Transverse colon (tissue), 4 donors: ENCODE results near the gene RNF130. TPM values are rescaled to one million over a fixed set of nuclear protein-coding genes. Genes with fewer than 3 reads are reported as not detected.

Source experiments
- DNase-seq: peaks from one replicate; pipeline ENCODE4 v3.0.0-alpha.2; 2019
- H3K27ac ChIP-seq, 4 donors: fragments of 200-600 bp; sonication (generic); 2 replicates each; pipeline ENCODE4 v1.5.1; 2016 to 2018; ENCODE audit warnings: inconsistent platforms in 4 of 4
- H3K27me3 ChIP-seq: fragments of 200-600 bp; sonication (generic); 2 replicates; pipeline ENCODE4 v1.5.1; 2017; ENCODE audit warnings: inconsistent platforms
- H3K36me3 ChIP-seq, 4 donors: fragments of 200-600 bp; sonication (generic); 2 replicates each; pipeline ENCODE4 v1.5.1; 2017 to 2019; ENCODE audit warnings: inconsistent platforms in 4 of 4
- H3K4me1 ChIP-seq, 4 donors: fragments of 200-600 bp; sonication (generic); 2 replicates each; pipeline ENCODE4 v1.5.1; 2017 to 2020; ENCODE audit warnings: inconsistent platforms in 4 of 4
- H3K4me3 ChIP-seq, 4 donors: fragments of 200-600 bp; sonication (generic); 1 replicate in 1 of 4; 2 replicates in 3 of 4; pipeline versions ENCODE4 v1.5.1 to v1.6.1; 2017 to 2019; ENCODE audit warnings: inconsistent platforms in 4 of 4
- H3K9me3 ChIP-seq, 2 donors: fragments of 200-600 bp; sonication (generic); 2 replicates each; pipeline ENCODE4 v1.5.1; 2017 to 2019; ENCODE audit warnings: inconsistent platforms in 2 of 2
- CTCF ChIP-seq, 5 experiments: fragments of 200-600 bp in 3 of 5; fragments of 450-650 bp in 2 of 5; sonication (generic) in 3 of 5; IDR thresholded peaks; 1 replicate in 2 of 5; 2 replicates in 3 of 5; pipeline ENCODE4 v1.5.1; 2016 to 2017; ENCODE audit warnings: antibody characterized with exemption in 5 of 5, inconsistent platforms in 3 of 5, mild to moderate bottlenecking in 2 of 5, moderate library complexity in 1 of 5
- EP300 ChIP-seq: sonication (generic); formaldehyde crosslinking; IDR thresholded peaks from one replicate; pipeline ENCODE4 v1.6.1; 2017; ENCODE audit warnings: antibody characterized with exemption, low read depth
- POLR2A ChIP-seq: fragments of 450-650 bp; IDR thresholded peaks from one replicate; pipeline ENCODE4 v1.6.1; 2016; ENCODE audit warnings: antibody characterized with exemption, mild to moderate bottlenecking, moderate library complexity
- POLR2AphosphoS5 ChIP-seq, 3 donors: sonication (generic); formaldehyde crosslinking; IDR thresholded peaks; one replicate each; pipeline ENCODE4 v1.6.1; 2016; ENCODE audit warnings: antibody characterized with exemption in 3 of 3
- WGBS, 2 donors: methylation state at CpG; one replicate each; pipeline ENCODE4 v1.1.5; 2018; ENCODE audit warnings: low coverage in 1 of 2; 5-methylcytosine and 5-hydroxymethylcytosine counted together
- in situ Hi-C, 4 donors: fragments of 200-750 bp; cut with MboI; loops; one replicate each; pipeline versions ENCODE4 v1.15.0 to v1.15.1; 2017; ENCODE audit warnings: low sequenced_read_pairs in 3 of 4, low pct_ligation_motif_present in 1 of 4, low pct_unique_long_range_greater_than_20kb in 1 of 4
- intact Hi-C: fragments of 100-400 bp; cut with DNase I; formaldehyde crosslinking; loops from one replicate; pipeline ENCODE4 v1.15.1; 2023; ENCODE audit warnings: low total_unique reads
- total RNA-seq, 4 donors: library from RNA; depleted of rRNA; stranded (reverse); fragments of >200 nt; gene quantifications; one replicate each; pipeline ENCODE4 v1.1.0, GENCODE V29; 2016

Gene RNF130, protein sequence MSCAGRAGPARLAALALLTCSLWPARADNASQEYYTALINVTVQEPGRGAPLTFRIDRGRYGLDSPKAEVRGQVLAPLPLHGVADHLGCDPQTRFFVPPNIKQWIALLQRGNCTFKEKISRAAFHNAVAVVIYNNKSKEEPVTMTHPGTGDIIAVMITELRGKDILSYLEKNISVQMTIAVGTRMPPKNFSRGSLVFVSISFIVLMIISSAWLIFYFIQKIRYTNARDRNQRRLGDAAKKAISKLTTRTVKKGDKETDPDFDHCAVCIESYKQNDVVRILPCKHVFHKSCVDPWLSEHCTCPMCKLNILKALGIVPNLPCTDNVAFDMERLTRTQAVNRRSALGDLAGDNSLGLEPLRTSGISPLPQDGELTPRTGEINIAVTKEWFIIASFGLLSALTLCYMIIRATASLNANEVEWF
- total RNA-seq, result 10 to 100 TPM; 62.2 to 95.2 (median 70.3) TPM

GRCh38 chr5:180071531-180072255 is at the start of gene RNF130:
Gene RNF130, minus strand, starts transcription at chr5:180071759. Its CDS starts 57 bp downstream, at chr5:180071702.
- 0% methylated on average over 67 of the region's 113 CpGs; no CpG with 5 or more reads in 1 of the 2 donors for WGBS, 2 donors
- intact Hi-C loops, result no loop called here
- Histone ChIP-seq H3K4me1 (peaks cover 4 to 34% (median 11%) of the 10 kb centered on the region in 4 donors), H3K4me3 (peak within 1 kb of the TSS; percentile 79 to 98 (median 88)), H3K9me3 (no peaks in the 10 kb centered on the region), H3K27me3 (no peaks in the 10 kb centered on the region), H3K27ac (peak within 1 kb of the TSS; percentile 96 to 99 (median 97)), H3K36me3 (no peaks in the 10 kb centered on the region)
- in situ Hi-C loops, result no loop called here
- TF ChIP-seq POLR2AphosphoS5 (IDR thresholded peaks at IDR 0.05) (peak; percentile 4 to 84 (median 76)), CTCF (IDR thresholded peaks at IDR 0.05) (peak in 1 of 5 experiments; percentile 20), EP300 (peak; percentile 27), POLR2A (peak; percentile 83)
- DNase-seq, result peak; percentile 95

DNA sequence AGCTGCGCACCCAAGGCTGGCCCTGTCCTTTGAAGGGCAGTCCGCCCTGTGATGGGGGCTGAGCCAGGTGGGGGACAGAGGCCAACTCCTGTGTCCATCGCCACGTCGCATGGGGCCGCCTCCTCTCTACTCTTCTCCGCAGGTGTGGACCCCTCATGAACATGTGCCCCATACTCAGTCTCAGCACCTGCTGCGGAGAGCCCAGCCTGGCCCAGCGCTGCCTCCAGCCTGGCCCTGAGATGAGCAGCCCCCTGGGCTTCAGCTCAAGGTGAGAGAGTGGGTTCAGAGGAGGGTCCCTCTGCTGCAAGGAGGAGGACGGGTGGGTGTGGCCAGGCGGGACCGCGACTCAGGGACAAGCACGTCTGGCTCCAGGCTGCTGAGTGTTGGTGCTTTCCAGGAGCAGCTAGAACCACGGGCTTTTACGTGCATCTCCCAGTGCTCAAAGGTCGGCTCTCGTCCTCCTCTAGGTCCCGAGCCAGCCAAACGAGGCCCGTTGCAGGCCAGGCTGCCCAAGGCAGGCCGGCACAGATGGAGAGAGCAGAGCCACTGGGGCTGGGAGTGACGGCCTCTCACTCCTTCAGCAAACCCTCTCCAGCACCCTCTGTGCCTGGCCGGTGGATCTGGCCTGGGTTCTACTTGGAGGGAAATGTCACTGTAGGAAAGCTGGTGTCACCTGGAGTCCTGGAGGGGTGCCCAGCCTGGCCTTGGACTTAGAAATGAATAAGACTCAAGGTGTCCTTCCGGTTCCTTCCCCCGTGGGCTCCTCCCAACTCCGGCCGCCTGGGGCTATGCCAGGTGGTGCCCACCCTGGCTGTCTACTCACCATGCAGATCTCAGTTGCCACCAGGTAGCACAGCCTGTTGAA is 48.9 kb upstream of the RNF130 start:
- H3K27ac ChIP-seq, result no peak overlapping the region
- TF ChIP-seq POLR2A, result no peak
- TF ChIP-seq CTCF (IDR thresholded peaks at IDR 0.05), result no peak
- TF ChIP-seq POLR2AphosphoS5 (IDR thresholded peaks at IDR 0.05), result no peak
- TF ChIP-seq EP300, result no peak
- H3K4me3 ChIP-seq, result no peak overlapping the region
- in situ Hi-C loops (no loop called here), intact Hi-C loops (no loop called here)
- DNase-seq, result no peak
- no peaks in the 10 kb centered on the region for H3K36me3 ChIP-seq
- H3K4me1 ChIP-seq, result no peaks in the 10 kb centered on the region
- peaks cover 12% of the 10 kb centered on the region for H3K27me3 ChIP-seq
- no peaks in the 10 kb centered on the region for H3K9me3 ChIP-seq
- 69 to 100% methylated on average over 1 to 21 of the region's 28 CpGs for WGBS, 2 donors

DNA sequence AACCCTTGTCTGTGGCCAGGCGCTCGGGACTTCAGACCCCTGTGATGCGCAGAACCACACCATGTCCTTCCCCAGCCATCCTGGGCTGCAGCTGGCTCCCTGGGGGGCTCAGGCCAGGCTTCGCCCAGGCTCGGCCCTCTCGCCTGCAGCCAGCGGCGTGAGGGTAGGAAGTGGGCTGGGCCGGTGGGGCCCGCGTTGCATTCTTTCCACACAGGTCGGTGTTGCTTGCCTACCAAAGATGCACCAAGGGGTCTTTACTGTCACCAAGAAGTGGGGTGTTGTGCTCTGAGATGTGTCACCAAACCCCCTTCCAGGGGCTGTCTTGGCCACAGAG is 48.3 kb upstream of the RNF130 start:
- no peak for DNase-seq
- Histone ChIP-seq H3K9me3 (no peaks in the 10 kb centered on the region), H3K27me3 (peaks cover 11% of the 10 kb centered on the region), H3K36me3 (no peaks in the 10 kb centered on the region), H3K4me1 (no peaks in the 10 kb centered on the region), H3K27ac (no peak overlapping the region), H3K4me3 (no peak overlapping the region)
- TF ChIP-seq POLR2AphosphoS5 (IDR thresholded peaks at IDR 0.05) (no peak), CTCF (IDR thresholded peaks at IDR 0.05) (no peak)
- intact Hi-C loops (no loop called here), in situ Hi-C loops (no loop called here)
- WGBS, 2 donors, result 95% methylated on average over 12 of the region's 12 CpGs; no CpG with 5 or more reads in 1 of the 2 donors
